SH-SY5Y (cell line): ENCODE data around the gene CYFIP2.

Source experiments
- GATA2 ChIP-seq: IDR thresholded peaks from 2 replicates; pipeline ENCODE4 v1.6.1; 2011; ENCODE audit warnings: mild to moderate bottlenecking, low read depth, low read length
- GATA3 ChIP-seq: IDR thresholded peaks from 2 replicates; pipeline ENCODE4 v1.6.1; 2011; ENCODE audit warnings: low read depth, mild to moderate bottlenecking, low read length, moderate library complexity

DNA sequence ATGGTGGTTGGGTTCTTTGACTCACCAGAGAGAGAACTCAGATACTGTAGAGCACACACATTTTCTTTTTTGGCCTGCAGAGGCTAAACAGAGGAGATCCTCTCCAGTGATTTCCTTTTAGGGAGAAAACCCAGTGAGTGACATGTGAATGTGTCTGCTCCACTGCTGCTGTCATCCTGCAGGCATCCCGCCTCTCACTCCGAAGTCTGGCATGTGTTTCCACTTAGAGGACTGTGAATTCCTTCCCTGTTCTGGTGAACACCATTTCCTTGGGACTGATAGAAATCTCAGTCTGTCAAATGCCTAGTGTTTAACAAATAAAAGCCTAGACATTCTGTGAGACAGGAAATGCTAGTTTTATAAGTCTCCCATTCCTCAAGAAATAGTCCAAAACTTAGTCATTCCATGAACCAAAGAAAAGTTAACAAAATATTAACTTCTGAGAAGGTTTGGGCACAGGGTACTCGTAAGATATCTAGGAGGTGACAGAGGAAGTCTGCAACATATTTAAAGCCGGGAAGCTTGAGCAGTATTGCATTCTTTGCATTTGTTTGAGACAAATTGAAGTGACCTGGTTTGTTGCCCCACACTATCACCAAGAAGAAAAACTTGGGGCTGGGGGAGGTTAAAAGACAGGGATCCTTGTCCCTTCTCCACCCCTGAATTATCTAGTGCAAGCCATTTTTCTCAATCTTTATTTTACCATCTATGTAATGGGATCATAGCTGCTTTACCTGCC lies 119.2 kb downstream of the CYFIP2 start:
- TF ChIP-seq GATA2: peak; percentile 85
- TF ChIP-seq GATA3: peak; percentile 47; the same call in 1 of the 2 replicates
